Measurements from ENCODE around the gene AMOTL1.

AMOTL1 gene

DNA sequence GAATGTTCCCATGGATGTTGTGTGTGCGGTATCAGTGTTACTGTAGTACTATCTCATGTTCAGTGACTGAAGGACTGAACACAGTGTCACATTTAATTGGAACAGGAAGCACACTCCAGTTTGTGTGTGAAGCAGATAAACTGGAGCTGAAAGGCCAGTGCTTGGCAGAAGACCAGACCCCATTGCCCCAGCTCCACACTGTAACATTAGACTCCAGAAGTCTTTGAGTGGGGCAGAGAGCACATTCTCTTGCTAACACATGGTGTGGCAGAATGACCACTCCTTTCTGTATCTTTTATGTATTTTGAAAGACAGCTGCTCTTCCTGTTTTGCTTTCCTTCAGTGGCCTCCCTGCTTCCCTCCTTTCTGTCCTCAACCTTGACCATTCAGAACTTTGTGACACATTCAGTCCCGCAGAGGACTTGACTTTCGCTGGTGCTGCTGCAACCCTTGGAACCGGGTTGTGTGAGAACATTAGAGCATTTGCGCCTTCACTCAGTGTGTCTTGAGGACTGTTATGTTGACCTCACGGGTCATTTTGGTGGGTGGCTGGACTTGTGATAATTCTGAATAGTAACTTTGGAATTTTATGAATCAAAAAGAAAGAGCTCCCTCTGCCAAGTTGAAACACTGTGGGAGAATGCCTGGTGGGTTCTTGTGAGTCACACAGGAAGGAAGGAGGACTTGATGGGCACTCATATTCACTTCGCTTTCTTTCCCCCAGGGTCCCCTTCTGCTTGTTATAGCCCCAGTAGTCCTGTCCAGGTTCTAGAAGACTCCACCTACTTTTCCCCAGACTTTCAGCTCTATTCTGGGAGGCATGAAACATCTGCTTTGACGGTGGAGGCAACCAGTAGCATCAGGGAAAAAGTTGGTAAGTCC is 26.4 kb downstream of the AMOTL1 start:
- Histone ChIP-seq H3K9me3 (ENCODE audit: control insufficient read depth in 1 of 2, low read length in 2 of 2) (no peaks in the 10 kb centered on the region), H3K36me3 (ENCODE audit: control insufficient read depth in 1 of 2, insufficient read depth in 2 of 2, low read length in 2 of 2) (peaks cover 0 to 7% of the 10 kb centered on the region in 2 donors), H3K4me1 (ENCODE audit: control insufficient read depth in 1 of 2, insufficient read depth in 2 of 2, low read length in 2 of 2) (peaks cover 5 to 33% of the 10 kb centered on the region in 2 donors), H3K4me3 (ENCODE audit: low read depth in 1 of 2, low read length in 2 of 2) (no peak overlapping the region), H3K27me3 (ENCODE audit: low read depth, low read length) (no peaks in the 10 kb centered on the region), H3K27ac (ENCODE audit: low read length) (peak overlapping the region; percentile 26)

DNA sequence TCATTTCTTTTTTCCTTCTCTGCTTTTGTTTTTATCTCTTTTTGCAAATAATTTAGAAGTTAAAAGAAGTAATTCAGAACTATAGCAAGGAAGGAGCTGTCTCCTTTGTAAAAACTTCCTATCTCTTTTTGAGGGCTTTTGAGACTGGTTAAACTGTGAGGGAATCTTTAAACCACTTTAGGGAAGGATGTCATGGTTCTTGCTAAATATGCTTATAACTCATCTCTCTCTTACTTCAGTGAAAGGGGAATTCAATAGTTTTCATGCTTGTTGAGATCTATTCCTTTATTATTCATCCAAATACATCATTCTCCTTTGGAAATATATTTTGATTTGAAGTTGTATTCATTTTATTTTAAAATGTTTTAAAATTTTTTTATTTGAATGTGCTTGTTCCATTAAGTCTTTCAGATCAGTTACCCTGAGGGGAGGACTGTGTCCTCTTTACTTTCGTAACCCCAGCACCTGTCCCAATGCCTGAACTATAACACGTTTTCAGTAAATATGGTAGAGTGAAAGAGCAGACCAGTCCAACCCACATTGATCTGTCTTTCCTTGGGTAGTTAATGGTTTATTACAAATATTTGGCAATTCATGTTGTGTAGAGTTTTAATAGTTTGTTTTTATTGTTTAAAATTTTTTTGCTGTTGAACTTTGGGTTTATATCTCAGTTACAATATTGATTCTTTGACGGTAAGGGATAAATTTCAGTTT is 27.5 kb downstream of the AMOTL1 start:
- Histone ChIP-seq H3K27me3 (ENCODE audit: low read depth, low read length) (no peaks in the 10 kb centered on the region), H3K4me3 (ENCODE audit: low read depth in 1 of 2, low read length in 2 of 2) (no peak overlapping the region), H3K4me1 (ENCODE audit: control insufficient read depth in 1 of 2, insufficient read depth in 2 of 2, low read length in 2 of 2) (peaks cover 5 to 32% of the 10 kb centered on the region in 2 donors), H3K9me3 (ENCODE audit: control insufficient read depth in 1 of 2, low read length in 2 of 2) (no peaks in the 10 kb centered on the region), H3K36me3 (ENCODE audit: control insufficient read depth in 1 of 2, insufficient read depth in 2 of 2, low read length in 2 of 2) (peaks cover 0 to 17% of the 10 kb centered on the region in 2 donors), H3K27ac (ENCODE audit: low read length) (peak overlapping the region; percentile 26)

DNA sequence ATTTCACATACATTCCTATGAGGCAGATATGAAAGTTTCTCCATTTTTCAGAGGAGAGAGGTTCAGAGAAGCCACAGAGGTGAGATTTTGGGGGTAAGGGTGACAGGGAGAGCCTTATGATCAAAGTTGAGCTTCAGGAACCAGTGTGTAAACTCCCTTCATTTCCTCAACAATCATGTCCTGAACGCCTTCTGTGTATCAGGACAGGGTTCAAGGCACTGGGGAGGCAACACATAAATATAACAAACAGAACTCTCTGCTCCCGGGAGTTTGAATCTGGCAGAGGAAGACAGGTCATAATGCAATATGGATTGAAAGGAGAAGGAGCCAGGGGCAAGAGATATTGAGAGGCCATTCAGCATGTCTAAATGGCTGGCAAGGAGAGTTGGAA is 28.0 kb downstream of the AMOTL1 start:
- H3K4me3 ChIP-seq (ENCODE audit: low read depth in 1 of 2, low read length in 2 of 2), result no peak overlapping the region
- H3K9me3 ChIP-seq (ENCODE audit: control insufficient read depth in 1 of 2, low read length in 2 of 2), result no peaks in the 10 kb centered on the region
- peaks cover 5 to 32% of the 10 kb centered on the region in 2 donors for H3K4me1 ChIP-seq (ENCODE audit: control insufficient read depth in 1 of 2, insufficient read depth in 2 of 2, low read length in 2 of 2)

DNA sequence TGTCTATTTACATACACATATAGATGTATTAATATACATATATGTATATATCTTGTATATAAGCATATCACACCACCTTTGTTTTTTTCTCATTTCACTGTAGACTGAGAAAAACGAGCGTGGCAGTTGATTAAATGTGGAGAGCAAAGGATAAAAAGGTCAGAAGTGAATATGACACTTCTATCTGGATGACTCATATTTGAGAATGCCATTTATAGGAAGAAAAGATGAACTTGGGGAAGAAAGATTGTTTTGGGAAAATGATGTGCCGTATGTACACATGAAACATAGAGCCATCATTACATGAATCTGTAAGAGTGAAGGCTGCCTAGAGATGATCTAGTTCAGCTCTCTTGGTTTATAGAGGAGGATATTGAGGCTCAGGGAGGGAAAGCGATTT is 28.7 kb downstream of the AMOTL1 start:
- H3K4me3 ChIP-seq (ENCODE audit: low read depth in 1 of 2, low read length in 2 of 2), result no peak overlapping the region
- no peaks in the 10 kb centered on the region for H3K9me3 ChIP-seq (ENCODE audit: control insufficient read depth in 1 of 2, low read length in 2 of 2)
- peaks cover 0 to 17% of the 10 kb centered on the region in 2 donors for H3K36me3 ChIP-seq (ENCODE audit: control insufficient read depth in 1 of 2, insufficient read depth in 2 of 2, low read length in 2 of 2)
- peaks cover 5 to 33% of the 10 kb centered on the region in 2 donors for H3K4me1 ChIP-seq (ENCODE audit: control insufficient read depth in 1 of 2, insufficient read depth in 2 of 2, low read length in 2 of 2)
- H3K27ac ChIP-seq (ENCODE audit: low read length), result no peak overlapping the region
- H3K27me3 ChIP-seq (ENCODE audit: low read depth, low read length), result no peaks in the 10 kb centered on the region

More for the DNA sequence above, 28.0 kb downstream of the AMOTL1 start:
- no peak overlapping the region for H3K27ac ChIP-seq (ENCODE audit: low read length)
- peaks cover 0 to 17% of the 10 kb centered on the region in 2 donors for H3K36me3 ChIP-seq (ENCODE audit: control insufficient read depth in 1 of 2, insufficient read depth in 2 of 2, low read length in 2 of 2)
- H3K27me3 ChIP-seq (ENCODE audit: low read depth, low read length), result no peaks in the 10 kb centered on the region

DNA sequence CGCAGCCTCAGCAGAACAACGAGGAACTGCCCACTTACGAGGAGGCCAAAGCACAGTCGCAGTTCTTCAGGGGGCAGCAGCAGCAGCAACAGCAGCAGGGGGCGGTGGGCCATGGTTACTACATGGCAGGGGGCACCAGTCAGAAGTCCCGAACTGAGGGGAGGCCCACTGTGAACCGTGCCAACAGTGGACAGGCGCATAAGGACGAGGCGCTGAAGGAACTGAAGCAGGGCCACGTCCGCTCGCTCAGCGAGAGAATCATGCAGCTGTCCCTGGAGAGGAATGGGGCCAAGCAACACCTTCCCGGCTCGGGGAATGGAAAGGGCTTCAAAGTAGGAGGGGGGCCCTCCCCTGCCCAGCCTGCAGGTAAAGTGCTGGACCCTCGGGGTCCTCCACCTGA is 31.6 kb downstream of the AMOTL1 start:
- H3K9me3 ChIP-seq (ENCODE audit: control insufficient read depth in 1 of 2, low read length in 2 of 2), result no peaks in the 10 kb centered on the region
- H3K27ac ChIP-seq (ENCODE audit: low read length), result no peak overlapping the region
- peaks cover 0 to 29% of the 10 kb centered on the region in 2 donors for H3K4me1 ChIP-seq (ENCODE audit: control insufficient read depth in 1 of 2, insufficient read depth in 2 of 2, low read length in 2 of 2)
- H3K36me3 ChIP-seq (ENCODE audit: control insufficient read depth in 1 of 2, insufficient read depth in 2 of 2, low read length in 2 of 2), result peaks cover 0 to 14% of the 10 kb centered on the region in 2 donors
- no peaks in the 10 kb centered on the region for H3K27me3 ChIP-seq (ENCODE audit: low read depth, low read length)
- no peak overlapping the region for H3K4me3 ChIP-seq (ENCODE audit: low read depth in 1 of 2, low read length in 2 of 2)

DNA sequence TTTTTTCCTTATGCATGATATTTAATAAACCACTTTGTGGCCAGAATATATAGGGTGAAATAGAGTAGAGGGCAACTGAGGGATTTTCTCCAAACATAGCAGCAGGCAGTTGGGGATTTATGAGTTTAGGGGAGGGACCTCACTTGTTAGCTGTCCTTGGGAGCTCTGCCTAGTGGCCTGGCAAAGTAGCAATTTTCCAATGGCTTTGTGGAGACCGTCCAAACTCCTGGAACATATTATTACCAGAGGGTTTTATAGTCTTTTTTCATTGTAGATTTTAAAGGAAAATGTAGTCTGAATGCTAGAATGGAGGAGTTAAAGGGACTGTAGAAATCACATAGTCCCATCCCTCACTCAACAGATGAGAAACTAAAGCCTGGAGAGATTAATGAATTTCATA is 32.3 kb downstream of the AMOTL1 start:
- Histone ChIP-seq H3K4me3 (ENCODE audit: low read depth in 1 of 2, low read length in 2 of 2) (no peak overlapping the region), H3K27ac (ENCODE audit: low read length) (peak overlapping the region; percentile 10), H3K4me1 (ENCODE audit: control insufficient read depth in 1 of 2, insufficient read depth in 2 of 2, low read length in 2 of 2) (peaks cover 0 to 35% of the 10 kb centered on the region in 2 donors), H3K36me3 (ENCODE audit: control insufficient read depth in 1 of 2, insufficient read depth in 2 of 2, low read length in 2 of 2) (peaks cover 0 to 14% of the 10 kb centered on the region in 2 donors), H3K9me3 (ENCODE audit: control insufficient read depth in 1 of 2, low read length in 2 of 2) (no peaks in the 10 kb centered on the region), H3K27me3 (ENCODE audit: low read depth, low read length) (no peaks in the 10 kb centered on the region)

DNA sequence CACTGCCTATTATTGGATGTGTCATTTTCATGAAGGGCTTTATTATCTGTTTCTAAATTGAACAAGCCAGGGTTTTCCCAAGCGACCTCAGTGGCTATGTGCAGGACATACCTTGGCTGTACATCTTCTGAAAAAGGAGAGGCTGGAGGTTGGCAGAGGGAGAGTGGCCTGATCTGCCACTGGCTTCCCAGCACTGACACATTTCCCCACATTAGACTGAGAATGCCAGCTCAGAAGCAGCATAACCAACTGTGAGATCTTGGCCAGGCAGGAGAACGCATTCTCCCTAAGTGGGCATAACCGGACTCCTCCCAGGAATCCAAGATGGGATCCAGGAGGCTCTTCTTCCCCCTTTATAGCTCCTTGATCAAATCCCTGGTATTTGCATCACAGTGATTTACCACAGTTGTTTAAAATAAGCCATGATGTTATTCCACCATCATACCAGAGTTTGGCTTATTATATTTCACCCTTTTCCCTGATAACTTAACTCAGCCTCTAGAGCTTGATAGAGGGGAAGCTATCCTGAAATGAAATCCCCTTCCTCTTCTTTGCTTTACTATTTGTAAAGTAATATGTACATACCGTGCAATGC is 33.8 kb downstream of the AMOTL1 start:
- Histone ChIP-seq H3K4me3 (ENCODE audit: low read depth in 1 of 2, low read length in 2 of 2) (no peak overlapping the region), H3K9me3 (ENCODE audit: control insufficient read depth in 1 of 2, low read length in 2 of 2) (no peaks in the 10 kb centered on the region), H3K27ac (ENCODE audit: low read length) (peak overlapping the region; percentile 10), H3K4me1 (ENCODE audit: control insufficient read depth in 1 of 2, insufficient read depth in 2 of 2, low read length in 2 of 2) (peaks cover 12 to 49% of the 10 kb centered on the region in 2 donors), H3K27me3 (ENCODE audit: low read depth, low read length) (no peaks in the 10 kb centered on the region), H3K36me3 (ENCODE audit: control insufficient read depth in 1 of 2, insufficient read depth in 2 of 2, low read length in 2 of 2) (peaks cover 0 to 14% of the 10 kb centered on the region in 2 donors)

DNA sequence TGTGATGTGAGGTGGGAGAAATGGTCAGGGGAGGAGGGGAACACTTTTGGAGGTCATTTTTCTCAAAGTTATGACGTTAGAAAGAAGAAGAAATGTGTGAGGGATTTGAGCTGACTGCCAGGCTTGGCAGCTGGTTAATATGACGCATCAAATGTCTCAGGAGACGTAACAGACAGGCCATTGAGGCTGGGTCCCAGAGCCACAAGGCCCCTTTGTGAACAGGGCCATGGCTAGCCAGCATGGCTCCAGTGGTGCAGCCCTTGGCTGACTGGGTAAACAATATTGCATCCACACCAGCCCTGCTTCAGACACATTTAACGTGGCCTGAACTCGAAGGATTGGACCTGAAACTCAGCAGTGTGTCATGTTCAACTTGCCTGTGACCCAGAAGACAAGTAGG is 34.3 kb downstream of the AMOTL1 start:
- no peak overlapping the region for H3K27ac ChIP-seq (ENCODE audit: low read length)
- H3K36me3 ChIP-seq (ENCODE audit: control insufficient read depth in 1 of 2, insufficient read depth in 2 of 2, low read length in 2 of 2), result peaks cover 0 to 14% of the 10 kb centered on the region in 2 donors
- H3K9me3 ChIP-seq (ENCODE audit: control insufficient read depth in 1 of 2, low read length in 2 of 2), result no peaks in the 10 kb centered on the region
- no peak overlapping the region for H3K4me3 ChIP-seq (ENCODE audit: low read depth in 1 of 2, low read length in 2 of 2)
- H3K27me3 ChIP-seq (ENCODE audit: low read depth, low read length), result no peaks in the 10 kb centered on the region
- H3K4me1 ChIP-seq (ENCODE audit: control insufficient read depth in 1 of 2, insufficient read depth in 2 of 2, low read length in 2 of 2), result peaks cover 12 to 49% of the 10 kb centered on the region in 2 donors

DNA sequence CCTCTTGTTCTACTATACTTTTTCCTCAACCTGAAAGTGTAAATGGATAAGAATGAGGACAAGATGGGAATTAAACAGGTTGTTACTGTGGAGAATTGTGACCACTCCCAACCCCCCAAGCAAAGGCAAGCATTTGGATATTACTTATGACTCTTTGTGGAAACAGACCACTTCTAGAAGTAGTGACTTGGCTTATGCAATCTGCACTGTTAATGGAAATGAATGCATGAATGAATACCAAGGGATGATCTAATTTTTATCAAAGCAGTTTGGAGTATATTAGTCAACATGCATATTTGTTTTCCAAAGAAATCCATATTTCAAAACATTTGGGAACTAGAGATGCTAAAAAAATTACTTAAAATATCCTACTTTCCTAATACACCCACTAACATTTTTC is 35.3 kb downstream of the AMOTL1 start:
- peaks cover 12 to 49% of the 10 kb centered on the region in 2 donors for H3K4me1 ChIP-seq (ENCODE audit: control insufficient read depth in 1 of 2, insufficient read depth in 2 of 2, low read length in 2 of 2)
- H3K36me3 ChIP-seq (ENCODE audit: control insufficient read depth in 1 of 2, insufficient read depth in 2 of 2, low read length in 2 of 2), result peaks cover 0 to 17% of the 10 kb centered on the region in 2 donors
- no peaks in the 10 kb centered on the region for H3K9me3 ChIP-seq (ENCODE audit: control insufficient read depth in 1 of 2, low read length in 2 of 2)
- H3K27ac ChIP-seq (ENCODE audit: low read length), result peak overlapping the region; percentile 6
- no peak overlapping the region for H3K4me3 ChIP-seq (ENCODE audit: low read depth in 1 of 2, low read length in 2 of 2)
- no peaks in the 10 kb centered on the region for H3K27me3 ChIP-seq (ENCODE audit: low read depth, low read length)

DNA sequence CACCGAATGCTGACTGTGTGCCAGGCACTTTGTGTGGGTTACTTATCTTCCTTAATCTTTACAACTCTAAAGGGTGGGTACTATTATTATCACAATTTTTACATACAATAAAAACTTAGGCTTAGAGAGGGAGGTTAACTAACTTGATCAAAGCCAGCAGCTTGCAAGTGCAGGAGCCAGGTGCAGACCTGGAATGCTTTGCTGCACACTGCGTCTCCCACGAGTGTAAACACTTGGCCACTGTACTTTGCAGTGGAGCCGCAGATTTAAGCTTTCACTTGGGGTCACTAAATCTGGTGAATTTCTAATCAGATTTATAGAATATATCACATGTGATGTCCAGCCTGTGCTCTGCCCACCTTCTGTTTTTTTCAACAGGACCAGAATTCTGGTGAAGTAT is 36.7 kb downstream of the AMOTL1 start:
- H3K36me3 ChIP-seq (ENCODE audit: control insufficient read depth in 1 of 2, insufficient read depth in 2 of 2, low read length in 2 of 2), result peaks cover 0 to 9% of the 10 kb centered on the region in 2 donors
- H3K9me3 ChIP-seq (ENCODE audit: control insufficient read depth in 1 of 2, low read length in 2 of 2), result no peaks in the 10 kb centered on the region
- H3K4me3 ChIP-seq (ENCODE audit: low read depth in 1 of 2, low read length in 2 of 2), result no peak overlapping the region
- no peaks in the 10 kb centered on the region for H3K27me3 ChIP-seq (ENCODE audit: low read depth, low read length)
- H3K4me1 ChIP-seq (ENCODE audit: control insufficient read depth in 1 of 2, insufficient read depth in 2 of 2, low read length in 2 of 2), result peaks cover 12 to 46% of the 10 kb centered on the region in 2 donors
- H3K27ac ChIP-seq (ENCODE audit: low read length), result no peak overlapping the region

DNA sequence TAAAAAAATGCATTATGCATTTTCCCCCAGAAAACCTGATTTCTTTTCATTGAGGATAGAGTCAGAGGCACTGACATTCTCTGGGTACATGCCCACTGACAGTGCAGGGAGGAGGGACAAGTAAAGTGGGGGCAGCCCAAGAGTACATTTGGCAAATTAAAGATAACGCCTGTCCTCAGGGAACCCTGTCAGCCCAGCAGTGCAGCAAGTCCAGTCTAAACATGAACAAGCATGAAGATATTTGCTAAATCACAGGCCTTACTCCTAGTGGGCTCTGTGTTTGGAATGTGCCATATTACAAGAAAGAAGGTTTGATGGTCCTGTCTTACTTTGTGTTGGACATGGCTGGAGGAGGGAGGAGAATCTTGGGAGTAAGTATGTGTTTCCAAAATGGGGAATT is 37.9 kb downstream of the AMOTL1 start:
- H3K27ac ChIP-seq (ENCODE audit: low read length), result no peak overlapping the region
- H3K4me1 ChIP-seq (ENCODE audit: control insufficient read depth in 1 of 2, insufficient read depth in 2 of 2, low read length in 2 of 2), result peaks cover 12 to 44% of the 10 kb centered on the region in 2 donors
- peaks cover 0 to 3% of the 10 kb centered on the region in 2 donors for H3K36me3 ChIP-seq (ENCODE audit: control insufficient read depth in 1 of 2, insufficient read depth in 2 of 2, low read length in 2 of 2)

More for the DNA sequence above, 37.9 kb downstream of the AMOTL1 start:
- Histone ChIP-seq H3K4me3 (ENCODE audit: low read depth in 1 of 2, low read length in 2 of 2) (no peak overlapping the region), H3K27me3 (ENCODE audit: low read depth, low read length) (no peaks in the 10 kb centered on the region), H3K9me3 (ENCODE audit: control insufficient read depth in 1 of 2, low read length in 2 of 2) (no peaks in the 10 kb centered on the region)
